ENCODE data around the gene HOXD12. TPM values are rescaled to one million over a fixed set of nuclear protein-coding genes. Genes with fewer than 3 reads are reported as not detected.

HOXD12 gene
- polyA plus RNA-seq, 1 donor (not counting 4 experiments of a cell fraction or from before 2014, with no cell fraction given), result not detected

DNA sequence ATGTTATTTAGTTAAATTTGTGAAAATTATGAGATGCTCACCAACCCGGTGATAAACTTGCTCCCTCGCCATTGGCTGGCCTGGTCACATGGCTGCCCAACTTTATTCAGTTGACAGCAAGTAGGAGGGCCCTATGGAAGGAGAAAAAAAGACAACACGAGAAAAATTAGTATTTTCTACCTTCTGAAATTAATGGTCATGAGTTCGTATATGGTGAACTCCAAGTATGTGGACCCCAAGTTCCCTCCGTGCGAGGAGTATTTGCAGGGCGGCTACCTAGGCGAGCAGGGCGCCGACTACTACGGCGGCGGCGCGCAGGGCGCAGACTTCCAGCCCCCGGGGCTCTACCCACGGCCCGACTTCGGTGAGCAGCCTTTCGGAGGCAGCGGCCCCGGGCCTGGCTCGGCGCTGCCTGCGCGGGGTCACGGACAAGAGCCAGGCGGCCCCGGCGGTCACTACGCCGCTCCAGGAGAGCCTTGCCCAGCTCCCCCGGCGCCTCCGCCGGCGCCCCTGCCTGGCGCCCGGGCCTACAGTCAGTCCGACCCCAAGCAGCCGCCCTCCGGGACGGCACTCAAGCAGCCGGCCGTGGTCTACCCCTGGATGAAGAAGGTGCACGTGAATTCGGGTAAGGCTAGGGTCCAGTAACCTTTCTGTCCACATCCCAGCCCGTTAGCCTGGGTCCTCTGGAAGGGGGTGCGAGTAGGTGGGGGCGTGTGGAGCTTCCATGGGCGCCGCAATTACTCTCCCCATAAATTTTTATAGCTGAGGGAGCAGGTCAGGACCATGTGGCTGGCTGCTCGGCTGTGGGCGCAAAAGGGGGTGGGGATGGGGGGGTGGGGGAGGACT lies 52.1 kb downstream of the HOXD12 start, which contains the start of gene HOXD4:
HOXD4 (plus strand) TSS at position 109 of the 846 bp plus-strand sequence; CDS start at position 193, 84 bp downstream.
- Histone ChIP-seq H4K20me1 (ENCODE audit: control insufficient read depth, extremely low read depth, insufficient read depth, low read length) (no peaks in the 10 kb centered on the region), H3K4me1 (ENCODE audit: control insufficient read depth, extremely low read depth, insufficient read depth, low read length) (no peaks in the 10 kb centered on the region), H3K79me2 (ENCODE audit: control insufficient read depth, insufficient read depth, low read length) (no peaks in the 10 kb centered on the region), H3K27ac (ENCODE audit: control insufficient read depth, insufficient read depth, low read length) (no peak within 1 kb of the TSS), H2AFZ (ENCODE audit: control insufficient read depth, low read length) (no peak within 1 kb of the TSS), H3K27me3 (ENCODE audit: control insufficient read depth, extremely low read depth, insufficient read depth, low read length) (peaks cover 94% of the 10 kb centered on the region), H3K9ac (ENCODE audit: control insufficient read depth, extremely low read depth, insufficient read depth, low read length) (no peak within 1 kb of the TSS), H3K36me3 (ENCODE audit: control insufficient read depth in 2 of 2, extremely low read depth in 1 of 2, insufficient read depth in 2 of 2, low read length in 2 of 2) (no peaks in the 10 kb centered on the region), H3K9me3 (ENCODE audit: control insufficient read depth, low read depth, low read length) (no peaks in the 10 kb centered on the region), H3K4me2 (ENCODE audit: control insufficient read depth, extremely low read depth, insufficient read depth, low read depth, low read length) (no peak within 1 kb of the TSS), H3K4me3 (ENCODE audit: control insufficient read depth in 2 of 3, extremely low read depth in 1 of 3, insufficient read depth in 2 of 3, low read depth in 1 of 3, low read length in 3 of 3) (no peak within 1 kb of the TSS), H3K9me1 (ENCODE audit: control insufficient read depth, extremely low read depth, insufficient read depth, low read length) (no peaks in the 10 kb centered on the region)
- TF ChIP-seq, protein P1, sequence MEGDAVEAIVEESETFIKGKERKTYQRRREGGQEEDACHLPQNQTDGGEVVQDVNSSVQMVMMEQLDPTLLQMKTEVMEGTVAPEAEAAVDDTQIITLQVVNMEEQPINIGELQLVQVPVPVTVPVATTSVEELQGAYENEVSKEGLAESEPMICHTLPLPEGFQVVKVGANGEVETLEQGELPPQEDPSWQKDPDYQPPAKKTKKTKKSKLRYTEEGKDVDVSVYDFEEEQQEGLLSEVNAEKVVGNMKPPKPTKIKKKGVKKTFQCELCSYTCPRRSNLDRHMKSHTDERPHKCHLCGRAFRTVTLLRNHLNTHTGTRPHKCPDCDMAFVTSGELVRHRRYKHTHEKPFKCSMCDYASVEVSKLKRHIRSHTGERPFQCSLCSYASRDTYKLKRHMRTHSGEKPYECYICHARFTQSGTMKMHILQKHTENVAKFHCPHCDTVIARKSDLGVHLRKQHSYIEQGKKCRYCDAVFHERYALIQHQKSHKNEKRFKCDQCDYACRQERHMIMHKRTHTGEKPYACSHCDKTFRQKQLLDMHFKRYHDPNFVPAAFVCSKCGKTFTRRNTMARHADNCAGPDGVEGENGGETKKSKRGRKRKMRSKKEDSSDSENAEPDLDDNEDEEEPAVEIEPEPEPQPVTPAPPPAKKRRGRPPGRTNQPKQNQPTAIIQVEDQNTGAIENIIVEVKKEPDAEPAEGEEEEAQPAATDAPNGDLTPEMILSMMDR (optimal IDR thresholded peaks at IDR 0.05 in 1 of 3, IDR thresholded peaks at IDR 0.05 in 1 of 3, conservative IDR thresholded peaks at IDR 0.05 in 1 of 3; ENCODE audit: extremely low read depth in 1 of 3, insufficient read depth in 2 of 3, low read length in 3 of 3), result no peak
- peak; percentile 66 for TF ChIP-seq EZH2 (IDR thresholded peaks at IDR 0.05; ENCODE audit: low read length)
- no peak for DNase-seq (ENCODE audit: low read depth, low spot score)
- no peak for FAIRE-seq
- dilution Hi-C loops (cut with MboI; ENCODE audit: extremely low pct_ligation_motif_present, low sequenced_read_pairs), result loop anchor here (25.0 kb wide), 1 partner anchor 486 kb away; no protein-coding TSS in a partner anchor

Small RNA genes within 50 kb of the gene (small RNA-seq; reads per million reads assigned to genes)
- 0 to 0.33 (median 0.25) reads per million in 3 experiments for gene MIR10B (ENCODE audit: insufficient read length in 3 of 3, low read depth in 3 of 3, low replicate concordance in 1 of 3)

Other genes with a start within 250 kb of the HOXD12 start
- gene LNPK, start 97.5 kb upstream of the HOXD12 start, polyA plus RNA-seq, result 15.8 to 32.1 TPM (median 24.3 TPM) in 3 replicates
- not detected in 3 replicates for gene EVX2, start 15.8 kb upstream of the HOXD12 start, polyA plus RNA-seq
- gene HOXD13, start 7.1 kb upstream of the HOXD12 start, polyA plus RNA-seq, result not detected in 3 replicates
- 0.08 TPM in 1 of 3 replicates, not detected in the others for gene HOXD11, start 7.5 kb downstream of the HOXD12 start, polyA plus RNA-seq
- gene HOXD10, start 17.0 kb downstream of the HOXD12 start, polyA plus RNA-seq, result not detected in 3 replicates
- not detected in 3 replicates for gene HOXD9, start 22.9 kb downstream of the HOXD12 start, polyA plus RNA-seq
- gene HOXD8, start 29.9 kb downstream of the HOXD12 start, polyA plus RNA-seq, result 0.05 TPM in 1 of 3 replicates, not detected in the others
- not detected in 3 replicates for gene HOXD4, start 51.8 kb downstream of the HOXD12 start, polyA plus RNA-seq
- gene HOXD3, start 57.5 kb downstream of the HOXD12 start, polyA plus RNA-seq, result not detected in 3 replicates
- gene HOXD1, start 88.9 kb downstream of the HOXD12 start, polyA plus RNA-seq, result not detected in 3 replicates
- 36.8 to 60.3 TPM (median 41.3 TPM) in 3 replicates for gene MTX2, start 169.6 kb downstream of the HOXD12 start, polyA plus RNA-seq

Data from keratinocyte (primary cell).